NCI-H1417 (cell line): ENCODE data around the gene DNLZ.
"Not testable (repeated sequence)": the region's sequence is repeated elsewhere in the genome, so short reads cannot be mapped to it uniquely, and the experiment has no call there.

ENCODE experiments used
- DNase-seq, 3 experiments: peaks; one replicate each; lab custom pipeline; 2025; lab: John Stamatoyannopoulos, UW

The DNLZ gene

GRCh38 chr9:136363106-136363948 is at the start of gene DNLZ:
TSS of gene DNLZ (minus strand) at chr9:136363744. CDS start at chr9:136363714, 30 bp downstream.
- DNase-seq, result peak; percentile 81 to 96 (median 91)

- DNase-seq, result no peak
Observed at GRCh38 chr9:136412962-136413361, 49.4 kb upstream of the DNLZ start.

GRCh38 chr9:136411378-136411777 is 47.8 kb upstream of the DNLZ start:
- no peak for DNase-seq

GRCh38 chr9:136410500-136411287 is 47.1 kb upstream of the DNLZ start, which contains the start of the genes ENTR1 and PMPCA:
TSS of gene ENTR1 (minus strand) at chr9:136410614. CDS start at chr9:136410397, 217 bp downstream.
TSS of gene PMPCA (plus strand) at chr9:136410658. CDS start at chr9:136410669, 11 bp downstream.
- peak; percentile 77 to 93 (median 84) for DNase-seq

- DNase-seq, result peak in 2 of 3 experiments; percentile 46 to 55
Observed at GRCh38 chr9:136409557-136410455, 46.3 kb upstream of the DNLZ start.

- no peak for DNase-seq
Observed at GRCh38 chr9:136407911-136408310, 44.4 kb upstream of the DNLZ start.

GRCh38 chr9:136407061-136407460 is 43.5 kb upstream of the DNLZ start:
- DNase-seq, result not testable (repeated sequence)

GRCh38 chr9:136405904-136406303 is 42.4 kb upstream of the DNLZ start:
- DNase-seq, result not testable (repeated sequence)

- DNase-seq, result no peak
Observed at GRCh38 chr9:136405481-136405880, 41.9 kb upstream of the DNLZ start.

GRCh38 chr9:136404801-136405136 is 41.2 kb upstream of the DNLZ start:
- DNase-seq, result no peak

GRCh38 chr9:136403915-136404800 is 40.6 kb upstream of the DNLZ start:
- no peak for DNase-seq

GRCh38 chr9:136403538-136403914 is 40.0 kb upstream of the DNLZ start:
- no peak for DNase-seq

GRCh38 chr9:136402067-136402466 is 38.5 kb upstream of the DNLZ start:
- no peak for DNase-seq

GRCh38 chr9:136401173-136401922 is 37.8 kb upstream of the DNLZ start:
- no peak for DNase-seq

GRCh38 chr9:136400038-136400834 is 36.7 kb upstream of the DNLZ start, which contains the start of gene SNAPC4:
TSS of gene SNAPC4 (minus strand) at chr9:136400170. CDS start at chr9:136398428, 1,742 bp downstream.
- DNase-seq, result peak; percentile 89 to 95 (median 94)

GRCh38 chr9:136399176-136400037 is 35.9 kb upstream of the DNLZ start:
- DNase-seq, result peak in 2 of 3 experiments; percentile 51 to 62

- DNase-seq, result no peak
Observed at GRCh38 chr9:136398286-136398685, 34.7 kb upstream of the DNLZ start.

- no peak for DNase-seq
Observed at GRCh38 chr9:136397643-136398042, 34.1 kb upstream of the DNLZ start.
